Measurements from ENCODE around the gene TIMP3. TPM values are rescaled to one million over a fixed set of nuclear protein-coding genes. Genes with fewer than 3 reads are reported as not detected.

TIMP3 gene
- total RNA-seq, 1 donor from 2014 or later = 297 TPM

- no peak for DNase-seq (ENCODE audit: low spot score)
These were observed 27.1 kb downstream of the TIMP3 start for GRCh38 chr22:32828561-32828960.

GRCh38 chr22:32829451-32829851, 27.9 kb downstream of the TIMP3 start:
- no peak for DNase-seq (ENCODE audit: low spot score)

- DNase-seq (ENCODE audit: low spot score) = no peak
These were observed 29.0 kb downstream of the TIMP3 start for GRCh38 chr22:32830473-32830872.

GRCh38 chr22:32830957-32831356, 29.5 kb downstream of the TIMP3 start:
- no peak for DNase-seq (ENCODE audit: low spot score)

GRCh38 chr22:32831584-32831983, 30.1 kb downstream of the TIMP3 start:
- DNase-seq (ENCODE audit: low spot score) = no peak

GRCh38 chr22:32832174-32832573, 30.7 kb downstream of the TIMP3 start:
- DNase-seq (ENCODE audit: low spot score) = no peak

- no peak for DNase-seq (ENCODE audit: low spot score)
These were observed 35.0 kb downstream of the TIMP3 start for GRCh38 chr22:32836280-32837123.

GRCh38 chr22:32837142-32837541, 35.6 kb downstream of the TIMP3 start:
- no peak for DNase-seq (ENCODE audit: low spot score)

GRCh38 chr22:32837803-32838202, 36.3 kb downstream of the TIMP3 start:
- peak; percentile 43 for DNase-seq (ENCODE audit: low spot score)

GRCh38 chr22:32839831-32840584, 38.5 kb downstream of the TIMP3 start:
- DNase-seq (ENCODE audit: low spot score) = peak; percentile 93

- DNase-seq (ENCODE audit: low spot score) = no peak
These were observed 39.7 kb downstream of the TIMP3 start for GRCh38 chr22:32841175-32841574.

- no peak for DNase-seq (ENCODE audit: low spot score)
These were observed 41.0 kb downstream of the TIMP3 start for GRCh38 chr22:32842486-32842885.

GRCh38 chr22:32843300-32843699, 41.8 kb downstream of the TIMP3 start:
- no peak for DNase-seq (ENCODE audit: low spot score)

- no peak for DNase-seq (ENCODE audit: low spot score)
These were observed 42.7 kb downstream of the TIMP3 start for GRCh38 chr22:32844251-32844650.

- peak; percentile 47 for DNase-seq (ENCODE audit: low spot score)
These were observed 45.4 kb downstream of the TIMP3 start for GRCh38 chr22:32846780-32847491.

GRCh38 chr22:32848226-32848625, 46.7 kb downstream of the TIMP3 start:
- no peak for DNase-seq (ENCODE audit: low spot score)

GRCh38 chr22:32849501-32849900, 48.0 kb downstream of the TIMP3 start:
- DNase-seq (ENCODE audit: low spot score) = no peak

GRCh38 chr22:32850157-32850556, 48.7 kb downstream of the TIMP3 start:
- no peak for DNase-seq (ENCODE audit: low spot score)

- peak; percentile 35 for DNase-seq (ENCODE audit: low spot score)
These were observed 49.3 kb downstream of the TIMP3 start for GRCh38 chr22:32850591-32851517.

- peak; percentile 91 for DNase-seq (ENCODE audit: low spot score)
These were observed 51.1 kb downstream of the TIMP3 start for GRCh38 chr22:32852395-32853251.
